ENCODE data around the gene TIMM21. TPM values are rescaled to one million over a fixed set of nuclear protein-coding genes. Genes with fewer than 3 reads are reported as not detected.

TIMM21 gene
- total and polyA plus RNA-seq, 4 donors: 12.8 to 56.8 (median 19.5) TPM

- H3K27ac ChIP-seq (ENCODE audit: low read depth in 1 of 2, low read length in 2 of 2): no peak overlapping the region
- DNase-seq (no peak), ATAC-seq (ENCODE audit: low FRiP score) (no peak)
- H3K4me3 ChIP-seq (ENCODE audit: low read length in 2 of 2): no peak overlapping the region
- WGBS, 2 donors: 40 to 48% methylated on average over 3 of the region's 3 CpGs
- intact Hi-C loops (cut with DNase I): loop anchor here in 1 of 2 donors (10.0 kb wide), 2 partner anchors 155 to 355 kb away; partner anchors contain the start of genes CNDP2 and CYB5A
- H3K36me3 ChIP-seq (ENCODE audit: control insufficient read depth in 1 of 2, insufficient read depth in 2 of 2, low read length in 1 of 2): no peaks in the 10 kb centered on the region
- peaks cover 0 to 2% of the 10 kb centered on the region in 2 donors for H3K27me3 ChIP-seq (ENCODE audit: control insufficient read depth in 1 of 2, insufficient read depth in 2 of 2, low read length in 1 of 2)
- no peaks in the 10 kb centered on the region for H3K4me1 ChIP-seq (ENCODE audit: control insufficient read depth in 1 of 2, insufficient read depth in 2 of 2, low read length in 2 of 2)
- no peaks in the 10 kb centered on the region for H3K9me3 ChIP-seq (ENCODE audit: control insufficient read depth, low read length)
These were observed 8.4 kb upstream of the TIMM21 start for GRCh38 chr18:74139888-74140287.

- Histone ChIP-seq H3K27ac (ENCODE audit: low read depth in 1 of 2, low read length in 2 of 2) (no peak overlapping the region), H3K27me3 (ENCODE audit: control insufficient read depth in 1 of 2, insufficient read depth in 2 of 2, low read length in 1 of 2) (peaks cover 0 to 2% of the 10 kb centered on the region in 2 donors), H3K36me3 (ENCODE audit: control insufficient read depth in 1 of 2, insufficient read depth in 2 of 2, low read length in 1 of 2) (no peaks in the 10 kb centered on the region), H3K4me1 (ENCODE audit: control insufficient read depth in 1 of 2, insufficient read depth in 2 of 2, low read length in 2 of 2) (no peaks in the 10 kb centered on the region), H3K4me3 (ENCODE audit: low read length in 2 of 2) (no peak overlapping the region), H3K9me3 (ENCODE audit: control insufficient read depth, low read length) (no peaks in the 10 kb centered on the region)
- intact Hi-C loops (cut with DNase I): loop anchor here in 1 of 2 donors (10.0 kb wide), 2 partner anchors 154 to 354 kb away; partner anchors contain the start of genes CNDP2 and CYB5A
- WGBS, 2 donors: 76 to 79% methylated on average over 1 of the region's 1 CpG
- ATAC-seq (ENCODE audit: low FRiP score): no peak
- DNase-seq: no peak
These were observed 7.7 kb upstream of the TIMM21 start for GRCh38 chr18:74140582-74140981.

- H3K4me3 ChIP-seq (ENCODE audit: low read length in 2 of 2): no peak overlapping the region
- WGBS, 2 donors: 89 to 92% methylated on average over 2 of the region's 2 CpGs
- H3K27me3 ChIP-seq (ENCODE audit: control insufficient read depth in 1 of 2, insufficient read depth in 2 of 2, low read length in 1 of 2): peaks cover 0 to 2% of the 10 kb centered on the region in 2 donors
- intact Hi-C loops (cut with DNase I): loop anchor here in 1 of 2 donors (10.0 kb wide), 2 partner anchors 153 to 353 kb away; partner anchors contain the start of genes CNDP2 and CYB5A
- no peaks in the 10 kb centered on the region for H3K9me3 ChIP-seq (ENCODE audit: control insufficient read depth, low read length)
- ATAC-seq (ENCODE audit: low FRiP score) (no peak), DNase-seq (no peak)
- no peaks in the 10 kb centered on the region for H3K4me1 ChIP-seq (ENCODE audit: control insufficient read depth in 1 of 2, insufficient read depth in 2 of 2, low read length in 2 of 2)
- no peak overlapping the region for H3K27ac ChIP-seq (ENCODE audit: low read depth in 1 of 2, low read length in 2 of 2)
- no peaks in the 10 kb centered on the region for H3K36me3 ChIP-seq (ENCODE audit: control insufficient read depth in 1 of 2, insufficient read depth in 2 of 2, low read length in 1 of 2)
These were observed 6.7 kb upstream of the TIMM21 start for GRCh38 chr18:74141667-74142066.

- H3K27ac ChIP-seq (ENCODE audit: low read depth in 1 of 2, low read length in 2 of 2): no peak overlapping the region
- H3K9me3 ChIP-seq (ENCODE audit: control insufficient read depth, low read length): no peaks in the 10 kb centered on the region
- H3K4me1 ChIP-seq (ENCODE audit: control insufficient read depth in 1 of 2, insufficient read depth in 2 of 2, low read length in 2 of 2): no peaks in the 10 kb centered on the region
- peaks cover 0 to 2% of the 10 kb centered on the region in 2 donors for H3K27me3 ChIP-seq (ENCODE audit: control insufficient read depth in 1 of 2, insufficient read depth in 2 of 2, low read length in 1 of 2)
- WGBS, 2 donors: 63 to 85% methylated on average over 2 of the region's 2 CpGs
- no peaks in the 10 kb centered on the region for H3K36me3 ChIP-seq (ENCODE audit: control insufficient read depth in 1 of 2, insufficient read depth in 2 of 2, low read length in 1 of 2)
- intact Hi-C loops (cut with DNase I): loop anchor here in 1 of 2 donors (10.0 kb wide), 2 partner anchors 153 to 353 kb away; partner anchors contain the start of genes CNDP2 and CYB5A
- no peak overlapping the region for H3K4me3 ChIP-seq (ENCODE audit: low read length in 2 of 2)
- no peak for DNase-seq
- ATAC-seq (ENCODE audit: low FRiP score): no peak
These were observed 6.1 kb upstream of the TIMM21 start for GRCh38 chr18:74142252-74142651.

- H3K4me3 ChIP-seq (ENCODE audit: low read length in 2 of 2): no peak overlapping the region
- H3K9me3 ChIP-seq (ENCODE audit: control insufficient read depth, low read length): no peaks in the 10 kb centered on the region
- 50 to 60% methylated on average over 3 of the region's 3 CpGs for WGBS, 2 donors
- DNase-seq (no peak), ATAC-seq (ENCODE audit: low FRiP score) (no peak)
- no peaks in the 10 kb centered on the region for H3K4me1 ChIP-seq (ENCODE audit: control insufficient read depth in 1 of 2, insufficient read depth in 2 of 2, low read length in 2 of 2)
- H3K27ac ChIP-seq (ENCODE audit: low read depth in 1 of 2, low read length in 2 of 2): no peak overlapping the region
- intact Hi-C loops (cut with DNase I): loop anchor here (2.0 to 10.0 kb wide), 4 partner anchors 144 to 351 kb away; partner anchors contain the start of genes CNDP2 (in 2 of the 2) and CYB5A (in 2 of the 2)
- no peaks in the 10 kb centered on the region for H3K36me3 ChIP-seq (ENCODE audit: control insufficient read depth in 1 of 2, insufficient read depth in 2 of 2, low read length in 1 of 2)
- no peaks in the 10 kb centered on the region for H3K27me3 ChIP-seq (ENCODE audit: control insufficient read depth in 1 of 2, insufficient read depth in 2 of 2, low read length in 1 of 2)
These were observed 1.6 kb upstream of the TIMM21 start for GRCh38 chr18:74146756-74147155.

GRCh38 chr18:74147491-74147778 is 888 bp upstream of the TIMM21 start:
- Histone ChIP-seq H3K27me3 (ENCODE audit: control insufficient read depth in 1 of 2, insufficient read depth in 2 of 2, low read length in 1 of 2) (no peaks in the 10 kb centered on the region), H3K4me1 (ENCODE audit: control insufficient read depth in 1 of 2, insufficient read depth in 2 of 2, low read length in 2 of 2) (no peaks in the 10 kb centered on the region), H3K4me3 (ENCODE audit: low read length in 2 of 2) (peak overlapping the region; percentile 23 to 73), H3K27ac (ENCODE audit: low read depth in 1 of 2, low read length in 2 of 2) (no peak overlapping the region), H3K36me3 (ENCODE audit: control insufficient read depth in 1 of 2, insufficient read depth in 2 of 2, low read length in 1 of 2) (no peaks in the 10 kb centered on the region), H3K9me3 (ENCODE audit: control insufficient read depth, low read length) (no peaks in the 10 kb centered on the region)
- ATAC-seq (ENCODE audit: low FRiP score): no peak
- intact Hi-C loops (cut with DNase I): loop anchor here (2.0 to 10.0 kb wide), 4 partner anchors 143 to 350 kb away; partner anchors contain the start of genes CNDP2 (in 2 of the 2) and CYB5A (in 2 of the 2)
- DNase-seq: no peak
- 0% methylated on average over 28 of the region's 28 CpGs for WGBS, 2 donors

- ATAC-seq (ENCODE audit: low FRiP score) (no peak), DNase-seq (no peak)
- intact Hi-C loops (cut with DNase I): loop anchor here (5.0 to 10.0 kb wide), 3 partner anchors 146 to 349 kb away; partner anchors contain the start of genes CNDP2 (in 2 of the 2) and CYB5A (in 1 of the 2)
- H3K27ac ChIP-seq (ENCODE audit: low read depth in 1 of 2, low read length in 2 of 2): peak overlapping the region in 1 of 2 donors; percentile 26
- peak overlapping the region; percentile 98 to 99 for H3K4me3 ChIP-seq (ENCODE audit: low read length in 2 of 2)
- H3K36me3 ChIP-seq (ENCODE audit: control insufficient read depth in 1 of 2, insufficient read depth in 2 of 2, low read length in 1 of 2): no peaks in the 10 kb centered on the region
- H3K9me3 ChIP-seq (ENCODE audit: control insufficient read depth, low read length): no peaks in the 10 kb centered on the region
- no peaks in the 10 kb centered on the region for H3K4me1 ChIP-seq (ENCODE audit: control insufficient read depth in 1 of 2, insufficient read depth in 2 of 2, low read length in 2 of 2)
- 0 to 1% methylated on average over 25 of the region's 25 CpGs for WGBS, 2 donors
- no peaks in the 10 kb centered on the region for H3K27me3 ChIP-seq (ENCODE audit: control insufficient read depth in 1 of 2, insufficient read depth in 2 of 2, low read length in 1 of 2)
These were observed 284 bp downstream of the TIMM21 start for GRCh38 chr18:74148543-74149070.

- Histone ChIP-seq H3K4me1 (ENCODE audit: control insufficient read depth in 1 of 2, insufficient read depth in 2 of 2, low read length in 2 of 2) (no peaks in the 10 kb centered on the region), H3K9me3 (ENCODE audit: control insufficient read depth, low read length) (no peaks in the 10 kb centered on the region), H3K4me3 (ENCODE audit: low read length in 2 of 2) (no peak overlapping the region), H3K36me3 (ENCODE audit: control insufficient read depth in 1 of 2, insufficient read depth in 2 of 2, low read length in 1 of 2) (no peaks in the 10 kb centered on the region), H3K27ac (ENCODE audit: low read depth in 1 of 2, low read length in 2 of 2) (no peak overlapping the region), H3K27me3 (ENCODE audit: control insufficient read depth in 1 of 2, insufficient read depth in 2 of 2, low read length in 1 of 2) (no peaks in the 10 kb centered on the region)
- ATAC-seq (ENCODE audit: low FRiP score) (no peak), DNase-seq (no peak)
- 73 to 75% methylated on average over 5 of the region's 5 CpGs for WGBS, 2 donors
- intact Hi-C loops (cut with DNase I): loop anchor here (5.0 to 10.0 kb wide), 3 partner anchors 145 to 347 kb away; partner anchors contain the start of genes CNDP2 (in 2 of the 2) and CYB5A (in 1 of the 2)
These were observed 1.6 kb downstream of the TIMM21 start for GRCh38 chr18:74149878-74150277.

- Histone ChIP-seq H3K4me1 (ENCODE audit: control insufficient read depth in 1 of 2, insufficient read depth in 2 of 2, low read length in 2 of 2) (no peaks in the 10 kb centered on the region), H3K36me3 (ENCODE audit: control insufficient read depth in 1 of 2, insufficient read depth in 2 of 2, low read length in 1 of 2) (peaks cover 0 to 6% of the 10 kb centered on the region in 2 donors), H3K9me3 (ENCODE audit: control insufficient read depth, low read length) (no peaks in the 10 kb centered on the region), H3K27ac (ENCODE audit: low read depth in 1 of 2, low read length in 2 of 2) (no peak overlapping the region), H3K4me3 (ENCODE audit: low read length in 2 of 2) (no peak overlapping the region), H3K27me3 (ENCODE audit: control insufficient read depth in 1 of 2, insufficient read depth in 2 of 2, low read length in 1 of 2) (no peaks in the 10 kb centered on the region)
- DNase-seq (no peak), ATAC-seq (ENCODE audit: low FRiP score) (no peak)
- 83 to 84% methylated on average over 6 of the region's 6 CpGs for WGBS, 2 donors
- intact Hi-C loops (cut with DNase I): no loop called here
These were observed 3.9 kb downstream of the TIMM21 start for GRCh38 chr18:74152270-74152669.
